GF-D8 (cell line): ENCODE results near the gene HEATR9.

Source experiments
- DNase-seq: peaks from one replicate; lab custom pipeline; 2025; lab: John Stamatoyannopoulos, UW

Gene HEATR9

DNA sequence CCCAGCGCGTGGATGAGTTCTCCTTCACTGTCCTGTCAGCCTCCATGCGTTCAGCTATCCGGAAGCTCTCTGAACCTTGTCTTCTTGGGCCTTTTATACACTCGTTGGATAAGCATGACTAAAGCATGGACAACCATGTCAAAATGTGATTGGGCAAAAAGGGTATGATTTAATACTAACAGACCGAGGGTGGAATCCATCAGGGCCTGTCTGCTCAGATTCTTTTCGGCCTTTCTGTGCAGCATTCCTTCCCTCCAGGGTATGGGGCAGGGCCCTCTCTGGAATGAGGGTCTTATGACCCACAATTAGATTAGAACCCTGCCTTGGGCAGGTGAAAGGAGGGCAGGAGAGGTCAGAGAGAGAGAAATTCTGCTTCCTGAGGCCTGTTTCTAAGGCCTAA lies 25.5 kb upstream of the HEATR9 start:
- no peak for DNase-seq

DNA sequence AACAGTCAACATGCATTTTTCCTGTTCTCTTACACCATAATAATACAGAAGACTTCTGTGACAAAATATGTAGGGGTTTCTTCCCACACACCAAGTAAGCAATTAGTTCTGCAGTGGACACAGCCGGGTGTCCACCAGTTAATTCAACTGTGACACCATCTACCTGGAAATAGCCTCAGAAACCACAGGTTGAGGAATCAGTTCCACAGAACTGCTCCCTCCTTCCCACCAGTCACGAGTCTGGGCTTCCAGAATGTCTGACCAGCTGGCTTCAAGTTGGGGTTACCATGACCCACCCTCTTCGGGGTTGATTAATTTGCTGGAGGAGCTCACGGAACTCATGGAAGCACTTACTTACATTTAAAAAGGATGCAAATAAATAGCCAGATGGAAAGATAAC lies 25.1 kb upstream of the HEATR9 start:
- no peak for DNase-seq

DNA sequence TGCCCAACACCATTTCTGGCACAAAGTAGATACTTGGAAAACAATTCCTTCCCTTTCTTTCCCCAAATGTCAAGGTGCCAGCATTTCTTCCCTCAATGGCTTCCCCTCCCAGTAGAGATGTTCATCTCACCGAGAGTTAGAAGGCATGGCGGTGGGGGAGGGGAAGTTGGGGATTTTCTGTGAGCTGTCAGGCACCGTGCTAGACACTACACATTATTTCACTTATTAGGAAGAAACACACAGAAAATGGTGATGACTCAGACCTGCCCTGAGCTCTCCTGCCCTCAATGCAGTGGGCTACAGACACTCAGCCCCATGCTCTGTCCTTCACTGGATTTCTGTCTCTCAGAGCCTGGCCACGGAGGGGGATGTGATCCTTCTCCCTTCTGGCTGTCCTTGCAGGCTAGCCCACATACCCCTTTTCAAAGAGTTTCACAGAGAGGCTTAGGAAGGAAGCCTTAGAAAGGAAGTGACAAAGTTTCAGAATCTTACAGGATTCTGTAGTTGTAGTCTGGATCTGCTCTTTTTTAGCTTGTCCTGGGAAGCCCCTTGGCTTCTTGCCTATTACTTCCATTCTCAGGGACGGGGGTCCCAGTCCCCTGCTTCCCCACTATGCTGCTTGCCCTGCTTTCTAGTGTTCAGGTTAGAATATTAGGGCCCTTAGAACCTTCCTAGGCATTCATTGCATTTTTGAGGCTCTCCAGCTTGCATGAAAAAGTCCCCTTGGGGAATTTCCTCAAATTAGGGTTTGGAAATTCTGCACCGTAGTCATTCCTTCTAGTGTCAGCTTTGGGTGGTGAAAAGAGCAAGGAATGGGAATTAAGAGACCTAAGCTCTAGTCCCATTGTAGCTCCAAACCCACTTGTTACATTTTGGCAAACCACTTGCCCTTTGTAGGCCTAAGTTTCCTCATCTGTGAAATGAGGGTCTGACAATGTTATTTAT lies 23.7 kb upstream of the HEATR9 start:
- DNase-seq, result no peak

DNA sequence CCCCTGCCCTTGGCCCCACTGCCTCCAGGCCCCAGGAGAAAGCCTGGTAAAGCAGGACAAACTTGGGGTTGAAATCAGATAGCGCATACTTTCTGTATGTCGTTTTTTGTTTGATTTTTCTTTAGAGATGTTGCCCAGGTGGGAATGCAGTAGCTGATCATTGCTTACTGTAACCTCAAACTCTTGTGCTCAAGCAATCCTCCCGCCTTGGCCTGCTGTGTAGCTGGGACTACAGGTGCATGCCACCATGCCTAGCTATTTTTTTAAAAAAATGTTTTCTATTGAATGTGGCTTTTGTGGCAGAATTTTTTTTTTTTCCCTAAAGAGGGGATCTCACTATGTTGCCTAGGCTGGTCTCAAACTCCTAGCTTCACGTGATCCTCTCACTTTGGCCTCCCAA lies 22.6 kb upstream of the HEATR9 start:
- DNase-seq, result no peak

DNA sequence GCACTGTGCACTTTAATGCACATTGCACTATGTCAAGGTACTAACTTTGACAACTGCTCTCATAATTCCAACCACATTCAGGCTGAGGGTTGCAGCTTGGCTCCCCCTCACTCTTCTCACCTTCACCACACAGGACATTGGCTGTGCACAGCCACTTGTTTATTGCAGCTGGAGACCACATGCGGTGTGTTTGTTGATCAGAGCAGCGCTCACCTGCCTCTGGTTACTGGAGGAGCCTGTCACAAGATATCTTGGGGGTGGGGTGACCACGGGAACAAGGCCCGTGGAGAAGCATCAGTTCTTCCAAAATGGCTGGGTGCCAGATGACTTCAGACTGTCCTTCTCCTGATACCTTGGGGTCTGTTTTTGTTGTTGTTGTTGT lies 22.1 kb upstream of the HEATR9 start:
- no peak for DNase-seq

DNA sequence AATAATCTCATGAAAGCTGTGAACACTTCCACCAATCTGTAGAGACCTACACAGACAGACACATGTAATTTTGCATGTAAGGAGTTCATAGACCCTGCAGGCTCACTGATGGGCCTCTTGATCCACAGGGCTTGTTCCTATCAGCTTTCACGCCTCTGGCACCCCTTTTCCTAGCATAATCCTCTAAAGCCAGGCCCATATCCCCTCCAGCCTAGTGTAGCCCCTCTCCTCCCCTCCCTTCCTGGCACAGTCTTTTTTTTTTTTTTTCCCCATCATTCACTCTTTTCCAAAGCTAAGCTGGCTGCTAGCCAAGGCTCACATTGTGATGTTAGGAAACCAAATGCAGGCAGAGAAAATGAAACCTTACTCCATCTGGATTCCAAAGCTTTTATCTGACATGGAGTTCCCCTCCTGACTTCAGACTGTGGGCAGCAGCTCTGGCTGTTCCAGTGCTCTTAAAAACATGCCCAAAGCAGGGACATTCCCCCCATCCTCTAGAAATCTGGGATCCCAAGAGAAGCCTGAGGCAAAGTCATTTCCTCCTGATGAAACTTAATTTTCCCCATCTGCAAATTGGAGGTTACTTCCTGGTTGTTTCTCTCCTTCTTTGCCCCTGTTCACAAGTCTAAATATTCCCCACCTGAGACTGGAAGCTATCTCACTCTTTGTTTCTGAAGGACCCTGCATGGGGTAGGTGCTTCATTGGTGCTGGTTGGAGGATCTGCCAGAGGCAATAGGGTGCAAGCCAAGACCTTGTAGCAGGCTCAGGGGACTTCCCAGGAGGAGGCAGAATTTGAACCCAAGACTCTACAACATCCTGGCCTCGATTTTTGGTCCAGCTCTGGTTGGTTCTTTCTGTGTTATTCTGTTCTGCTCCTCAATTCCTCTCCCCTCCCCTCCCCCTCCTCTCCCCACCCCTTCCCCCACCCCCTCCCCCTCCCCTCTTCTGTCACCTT lies 21.4 kb upstream of the HEATR9 start:
- no peak for DNase-seq

DNA sequence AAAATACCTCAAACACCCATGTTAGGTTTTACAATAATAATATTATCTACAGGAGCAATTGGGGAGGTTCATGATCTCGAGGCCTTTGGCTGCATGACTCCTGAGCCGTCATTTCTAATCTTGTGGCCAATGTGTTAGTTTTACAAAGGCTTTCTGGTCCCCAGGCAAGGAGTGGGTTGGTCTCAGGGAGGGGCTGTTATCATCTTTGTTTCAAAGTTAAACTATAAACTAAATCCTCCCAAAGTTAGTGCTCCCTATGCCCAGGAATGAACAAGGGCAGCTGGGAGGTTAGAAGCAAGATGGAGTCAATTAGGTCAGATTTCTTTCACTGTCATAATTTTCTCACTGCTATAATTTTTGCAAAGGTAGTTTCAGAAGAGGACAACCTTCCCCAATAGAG lies 20.6 kb upstream of the HEATR9 start:
- no peak for DNase-seq

DNA sequence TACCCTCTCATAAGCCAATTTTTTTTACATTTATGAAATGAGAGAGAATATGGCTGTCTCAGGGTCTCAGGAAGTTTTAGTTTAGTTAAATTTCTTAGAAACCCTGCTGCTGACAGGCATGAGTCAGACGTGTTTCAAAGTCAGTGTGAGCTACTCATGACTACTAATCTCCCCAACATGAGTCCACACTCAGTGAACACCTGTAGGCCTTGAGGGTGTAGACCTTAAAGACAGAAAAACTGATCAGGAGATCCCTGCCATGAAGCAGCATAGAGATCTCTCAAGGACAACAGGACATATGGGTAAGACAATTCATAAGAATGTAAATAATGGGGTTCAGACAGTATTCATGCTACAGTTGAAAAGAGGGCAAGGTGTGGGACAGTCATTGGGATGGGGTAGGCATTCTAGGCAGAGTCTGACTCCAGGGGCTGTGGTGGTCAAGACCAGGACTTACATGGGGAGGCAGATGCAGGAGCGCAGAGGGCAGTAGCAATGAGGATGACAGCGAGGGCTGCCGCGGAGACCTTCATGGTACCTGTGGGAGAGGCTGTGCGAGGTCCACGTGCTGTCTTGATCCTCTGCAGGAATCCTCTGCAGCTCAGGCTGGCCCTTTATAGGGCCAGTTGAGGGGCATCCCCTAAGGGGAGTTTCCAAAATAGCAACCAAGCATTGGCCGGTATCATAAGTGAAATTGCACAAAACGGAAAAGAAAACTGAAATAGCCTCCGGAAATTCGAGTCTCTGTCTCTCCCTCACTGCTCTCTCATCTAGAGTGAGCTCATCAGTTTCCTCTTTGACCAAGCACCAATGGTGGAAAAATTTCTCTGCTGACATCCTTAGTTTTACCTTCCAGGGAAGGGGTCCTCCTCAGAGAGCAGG lies 11.3 kb upstream of the HEATR9 start, which contains the start of gene CCL5:
Gene CCL5, minus strand, starts transcription at position 588 of the 882 bp plus-strand sequence.
- peak; percentile 68 for DNase-seq

DNA sequence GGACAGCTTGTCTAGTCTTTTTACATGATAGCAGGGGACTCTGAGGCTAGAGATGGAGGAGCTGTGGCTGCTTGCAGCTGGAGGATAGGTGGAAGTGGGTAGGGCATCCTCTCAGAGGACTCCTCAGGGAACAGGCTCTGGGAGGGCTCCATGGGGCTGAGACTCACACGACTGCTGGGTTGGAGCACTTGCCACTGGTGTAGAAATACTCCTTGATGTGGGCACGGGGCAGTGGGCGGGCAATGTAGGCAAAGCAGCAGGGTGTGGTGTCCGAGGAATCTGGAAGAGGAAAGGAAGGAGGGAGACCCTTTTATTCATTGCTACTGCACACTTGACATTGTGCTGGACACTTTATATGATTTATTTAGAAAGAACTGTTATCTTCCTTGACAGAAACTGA lies 9.7 kb upstream of the HEATR9 start:
- no peak for DNase-seq

DNA sequence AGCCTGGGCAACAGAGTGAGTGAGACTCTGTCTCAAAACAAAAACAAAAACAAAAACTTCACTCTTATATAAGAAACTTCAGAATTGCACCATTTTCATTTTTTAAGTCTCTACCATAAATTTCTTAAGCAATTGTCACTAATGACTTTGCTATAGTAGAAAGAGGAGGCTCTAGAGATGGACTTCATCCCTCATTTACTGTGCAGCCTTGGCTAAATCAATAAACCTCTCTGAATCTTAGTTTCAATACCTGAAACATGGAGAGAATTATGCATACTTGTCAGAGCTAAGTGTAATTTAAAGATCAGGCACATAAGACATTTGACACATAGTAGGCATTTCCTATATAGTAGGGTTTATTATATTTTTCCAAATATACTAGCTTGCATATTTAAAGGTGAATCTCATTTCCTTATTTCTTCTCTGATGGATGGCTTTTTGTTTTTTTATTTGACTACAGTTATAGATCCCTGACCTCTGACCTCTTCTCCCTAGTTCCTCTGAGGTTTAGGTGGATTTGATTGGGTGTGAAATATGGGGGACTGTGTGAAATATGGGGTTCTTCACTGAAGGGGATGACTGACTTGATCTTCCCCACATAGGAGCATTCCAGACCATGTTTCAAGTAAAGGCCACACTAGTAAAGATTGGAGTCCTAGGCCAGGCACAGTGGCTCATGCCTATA lies 8.8 kb upstream of the HEATR9 start:
- no peak for DNase-seq

DNA sequence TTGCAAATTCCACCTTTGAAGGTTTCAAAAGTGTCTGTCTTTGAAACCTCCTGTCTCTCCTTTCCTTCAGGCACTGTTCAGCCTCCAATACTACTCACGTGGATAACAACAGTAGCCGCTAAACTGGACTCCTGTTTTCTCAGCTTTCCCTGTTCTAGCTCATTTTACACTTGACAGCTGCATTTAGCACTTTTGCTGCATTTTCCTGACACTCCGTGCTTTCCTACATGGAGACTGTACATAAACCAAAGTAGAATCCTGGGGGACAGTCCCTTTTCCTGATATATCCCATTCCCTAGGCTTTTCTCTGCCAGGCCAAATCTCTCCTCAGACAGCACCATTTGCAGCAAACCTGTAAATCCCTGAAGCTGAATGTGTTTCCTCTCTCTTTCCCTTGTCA lies 7.8 kb upstream of the HEATR9 start:
- no peak for DNase-seq

DNA sequence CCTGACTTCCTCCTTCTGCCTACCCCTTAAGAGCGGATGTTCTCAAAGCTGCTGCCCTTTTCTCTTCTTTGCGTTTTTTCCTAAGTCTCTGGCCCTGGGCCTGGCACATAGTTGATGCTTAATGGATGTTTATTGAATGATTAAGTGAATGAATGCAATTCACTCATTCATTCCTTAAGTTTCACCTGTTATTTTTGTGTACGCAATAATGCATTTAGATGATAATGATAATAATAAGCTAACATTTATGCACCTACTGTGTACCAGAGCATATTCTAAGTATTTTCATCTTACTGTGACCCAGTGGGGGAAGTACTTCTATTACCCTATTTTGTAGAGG lies 7.1 kb upstream of the HEATR9 start:
- no peak for DNase-seq

DNA sequence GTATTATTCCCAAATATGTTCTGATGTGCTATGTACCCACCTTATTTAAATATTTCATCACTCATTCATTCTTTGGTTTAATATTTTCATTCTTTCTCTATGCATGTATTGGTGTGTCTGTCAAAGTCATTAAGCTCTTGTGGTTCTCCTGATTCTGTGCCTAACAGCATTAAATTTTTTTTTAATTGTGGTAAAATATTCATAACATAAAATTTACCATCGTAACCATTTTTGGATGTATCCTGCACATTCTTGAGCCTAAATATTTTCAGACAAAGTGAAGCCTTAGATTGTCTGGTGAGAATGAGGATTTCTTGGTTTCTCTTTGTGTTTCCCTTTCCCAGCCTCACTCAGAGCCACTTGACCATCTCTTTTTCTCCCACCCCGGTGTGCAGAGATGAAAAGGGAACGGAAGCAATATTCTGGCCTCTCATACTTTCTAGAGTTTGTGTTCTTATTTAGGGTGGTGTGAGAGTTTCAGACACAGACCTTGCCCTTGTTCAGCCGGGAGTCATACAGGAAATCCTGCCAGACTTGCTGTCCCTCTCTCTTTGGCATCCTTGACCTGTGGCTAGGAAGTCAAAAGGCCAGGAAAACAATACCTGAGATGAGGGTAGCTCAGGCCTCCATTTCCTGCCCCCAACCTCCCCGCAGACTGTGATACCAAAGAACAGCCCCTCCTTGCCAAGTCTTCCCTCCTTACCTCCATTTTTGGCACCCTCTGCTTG lies 6.5 kb upstream of the HEATR9 start:
- no peak for DNase-seq

DNA sequence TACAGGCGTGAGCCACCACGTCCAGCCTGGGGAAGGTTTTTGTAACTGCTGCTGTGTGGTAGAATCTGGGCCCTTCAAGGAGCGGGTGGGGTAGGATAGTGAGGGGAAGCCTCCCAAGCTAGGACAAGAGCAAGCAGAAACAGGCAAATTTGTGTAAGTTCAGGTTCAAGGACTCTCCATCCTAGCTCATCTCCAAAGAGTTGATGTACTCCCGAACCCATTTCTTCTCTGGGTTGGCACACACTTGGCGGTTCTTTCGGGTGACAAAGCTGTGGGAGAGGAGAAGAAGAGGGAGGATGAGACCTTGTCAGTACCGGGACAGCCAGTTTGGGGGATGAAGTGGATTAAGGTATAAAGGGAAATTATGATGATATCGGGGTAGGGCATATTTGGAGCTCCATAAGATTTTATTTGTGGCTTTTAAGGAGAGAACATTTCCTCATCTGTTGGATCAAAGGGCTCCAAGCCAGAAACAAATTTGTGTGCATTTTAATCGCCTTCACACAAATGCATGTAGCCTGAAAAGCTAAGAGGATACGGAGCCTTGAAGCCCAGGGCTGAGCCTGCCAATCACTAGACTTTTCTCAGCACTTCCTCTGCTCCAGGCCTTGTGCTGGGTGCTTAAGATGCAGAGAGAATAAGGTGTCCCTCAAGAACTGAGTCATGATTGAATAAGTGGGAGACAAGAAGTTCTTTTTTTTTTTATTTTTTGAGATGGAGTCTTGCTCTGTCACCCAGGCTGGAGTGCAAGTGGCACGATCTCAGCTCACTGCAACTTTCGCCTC lies 3.7 kb upstream of the HEATR9 start:
- no peak for DNase-seq

DNA sequence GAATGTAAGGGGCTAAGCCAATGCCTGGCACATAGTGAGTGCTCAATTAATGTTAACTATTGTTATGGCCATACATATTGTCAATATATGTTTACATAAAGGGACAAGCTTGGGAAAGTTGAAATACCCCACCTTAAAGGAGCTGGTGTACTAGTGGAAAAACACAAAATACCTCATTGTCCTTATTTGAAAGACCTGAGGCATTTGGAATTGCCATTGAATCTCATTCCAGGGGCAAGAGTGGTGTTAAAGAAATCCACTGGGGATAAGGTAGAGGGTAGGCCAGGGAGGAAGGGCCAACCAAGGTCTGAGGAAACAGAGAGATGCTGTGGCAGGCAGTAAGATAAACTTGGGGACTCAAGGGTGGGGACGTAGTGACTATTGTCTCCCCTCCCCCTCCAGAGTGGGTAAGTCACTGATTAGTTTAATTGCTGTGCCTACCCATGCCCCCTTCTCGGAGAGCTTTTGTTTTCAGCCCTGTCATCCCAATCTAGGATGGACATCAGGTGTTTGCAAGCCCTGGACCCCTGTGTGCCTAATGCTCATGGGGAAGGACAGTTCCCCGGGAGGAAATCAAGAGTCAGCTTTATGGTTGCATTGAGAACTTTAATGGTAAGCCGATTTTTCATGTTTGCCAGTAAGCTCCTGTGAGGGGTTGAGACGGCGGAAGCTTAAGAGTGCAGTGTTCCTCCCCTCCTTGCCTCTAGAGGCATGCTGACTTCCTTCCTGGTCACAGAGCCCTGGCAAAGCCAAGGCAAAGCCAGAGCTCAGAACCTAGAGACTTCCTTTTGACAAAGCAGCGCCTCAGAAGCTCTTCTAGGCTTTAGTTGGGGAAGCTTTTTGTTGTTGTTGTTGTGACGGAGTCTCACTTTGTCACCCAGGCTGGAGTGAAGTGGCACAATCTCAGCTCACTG lies 2.5 kb upstream of the HEATR9 start:
- no peak for DNase-seq

DNA sequence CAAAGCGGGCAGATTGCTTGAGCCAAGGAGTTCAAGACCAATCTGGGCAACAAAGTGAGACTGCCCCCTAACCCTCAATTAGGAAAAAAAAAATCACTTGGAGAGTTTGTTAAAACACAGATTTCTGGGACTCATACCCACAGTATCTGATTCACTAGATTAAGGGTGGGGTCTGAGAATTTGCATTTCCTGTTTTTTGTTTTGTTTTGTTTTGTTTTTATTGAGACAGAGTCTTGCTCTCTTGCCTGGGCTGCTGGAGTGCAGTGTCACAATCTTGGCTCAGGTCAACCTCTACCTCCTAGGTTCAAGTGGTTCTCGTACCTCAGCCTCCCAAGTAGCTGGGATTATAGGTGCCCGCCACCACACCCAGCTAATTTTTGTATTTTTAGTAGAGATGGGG lies 1.1 kb downstream of the HEATR9 start:
- DNase-seq, result no peak

DNA sequence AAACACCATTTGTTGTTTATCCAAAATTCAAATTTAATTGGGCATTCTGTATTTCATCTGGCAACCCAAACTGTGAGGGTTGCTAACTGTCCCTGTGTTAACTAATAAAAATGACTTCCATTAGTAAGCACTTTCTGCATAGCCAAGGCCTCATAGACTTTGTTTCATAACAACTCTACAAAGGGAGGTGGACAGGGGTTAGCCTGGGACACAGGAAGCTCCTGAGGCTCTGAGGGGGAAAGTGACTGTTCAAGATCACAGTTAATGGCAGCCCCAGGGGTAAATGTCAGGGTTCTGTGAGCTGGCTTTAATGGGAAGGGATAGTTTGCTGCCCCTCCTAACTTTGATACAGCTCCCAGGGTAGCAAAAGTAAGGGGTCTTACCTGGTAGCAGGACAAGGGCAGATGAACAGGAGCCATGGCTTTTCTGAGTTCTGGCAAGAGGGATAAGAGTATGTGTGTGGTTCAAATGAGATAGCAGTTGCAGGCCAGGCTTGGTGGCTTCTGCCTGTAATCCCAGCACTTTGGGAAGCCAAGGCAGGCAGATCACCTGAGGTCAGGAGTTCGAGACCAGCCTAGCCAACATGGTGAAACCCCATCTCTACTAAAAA lies 2.2 kb downstream of the HEATR9 start:
- DNase-seq, result no peak
